ENCODE data around the gene GSN.

DNA sequence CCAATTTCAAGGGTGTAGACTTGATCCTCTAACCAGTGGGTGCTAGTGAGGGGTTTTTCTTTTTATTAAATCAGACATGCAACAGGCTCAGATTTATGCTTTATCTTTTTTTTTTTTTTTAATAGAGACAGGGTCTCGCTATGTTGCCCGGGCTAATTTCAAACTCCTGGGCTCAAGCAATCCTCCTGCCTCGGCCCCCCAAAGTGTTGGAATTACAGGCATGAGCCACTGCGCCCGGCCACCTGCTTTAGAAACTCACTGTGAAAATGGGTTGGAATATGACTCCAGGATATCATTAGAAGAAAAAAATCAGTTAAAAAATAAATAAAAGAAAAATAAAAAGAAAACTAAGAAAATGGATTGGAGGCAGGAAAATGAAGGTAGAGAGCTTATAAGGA is 51.4 kb downstream of the GSN start:
- no peak for TF ChIP-seq POLR2A (IDR thresholded peaks at IDR 0.05)
- TF ChIP-seq, protein P1, sequence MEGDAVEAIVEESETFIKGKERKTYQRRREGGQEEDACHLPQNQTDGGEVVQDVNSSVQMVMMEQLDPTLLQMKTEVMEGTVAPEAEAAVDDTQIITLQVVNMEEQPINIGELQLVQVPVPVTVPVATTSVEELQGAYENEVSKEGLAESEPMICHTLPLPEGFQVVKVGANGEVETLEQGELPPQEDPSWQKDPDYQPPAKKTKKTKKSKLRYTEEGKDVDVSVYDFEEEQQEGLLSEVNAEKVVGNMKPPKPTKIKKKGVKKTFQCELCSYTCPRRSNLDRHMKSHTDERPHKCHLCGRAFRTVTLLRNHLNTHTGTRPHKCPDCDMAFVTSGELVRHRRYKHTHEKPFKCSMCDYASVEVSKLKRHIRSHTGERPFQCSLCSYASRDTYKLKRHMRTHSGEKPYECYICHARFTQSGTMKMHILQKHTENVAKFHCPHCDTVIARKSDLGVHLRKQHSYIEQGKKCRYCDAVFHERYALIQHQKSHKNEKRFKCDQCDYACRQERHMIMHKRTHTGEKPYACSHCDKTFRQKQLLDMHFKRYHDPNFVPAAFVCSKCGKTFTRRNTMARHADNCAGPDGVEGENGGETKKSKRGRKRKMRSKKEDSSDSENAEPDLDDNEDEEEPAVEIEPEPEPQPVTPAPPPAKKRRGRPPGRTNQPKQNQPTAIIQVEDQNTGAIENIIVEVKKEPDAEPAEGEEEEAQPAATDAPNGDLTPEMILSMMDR (IDR thresholded peaks at IDR 0.05) = no peak

Data from breast epithelium (tissue), 3 donors.